Cerebellar nuclear complex (tissue), 1 donor: Measurements from ENCODE around the gene PAX7.
"Not testable (repeated sequence)": the region's sequence is repeated elsewhere in the genome, so short reads cannot be mapped to it uniquely, and the experiment has no call there.

Experiments
- DNase-seq, 2 experiments: peaks; one replicate each; lab custom pipeline; 2025; lab: John Stamatoyannopoulos, UW

The PAX7 gene

DNA sequence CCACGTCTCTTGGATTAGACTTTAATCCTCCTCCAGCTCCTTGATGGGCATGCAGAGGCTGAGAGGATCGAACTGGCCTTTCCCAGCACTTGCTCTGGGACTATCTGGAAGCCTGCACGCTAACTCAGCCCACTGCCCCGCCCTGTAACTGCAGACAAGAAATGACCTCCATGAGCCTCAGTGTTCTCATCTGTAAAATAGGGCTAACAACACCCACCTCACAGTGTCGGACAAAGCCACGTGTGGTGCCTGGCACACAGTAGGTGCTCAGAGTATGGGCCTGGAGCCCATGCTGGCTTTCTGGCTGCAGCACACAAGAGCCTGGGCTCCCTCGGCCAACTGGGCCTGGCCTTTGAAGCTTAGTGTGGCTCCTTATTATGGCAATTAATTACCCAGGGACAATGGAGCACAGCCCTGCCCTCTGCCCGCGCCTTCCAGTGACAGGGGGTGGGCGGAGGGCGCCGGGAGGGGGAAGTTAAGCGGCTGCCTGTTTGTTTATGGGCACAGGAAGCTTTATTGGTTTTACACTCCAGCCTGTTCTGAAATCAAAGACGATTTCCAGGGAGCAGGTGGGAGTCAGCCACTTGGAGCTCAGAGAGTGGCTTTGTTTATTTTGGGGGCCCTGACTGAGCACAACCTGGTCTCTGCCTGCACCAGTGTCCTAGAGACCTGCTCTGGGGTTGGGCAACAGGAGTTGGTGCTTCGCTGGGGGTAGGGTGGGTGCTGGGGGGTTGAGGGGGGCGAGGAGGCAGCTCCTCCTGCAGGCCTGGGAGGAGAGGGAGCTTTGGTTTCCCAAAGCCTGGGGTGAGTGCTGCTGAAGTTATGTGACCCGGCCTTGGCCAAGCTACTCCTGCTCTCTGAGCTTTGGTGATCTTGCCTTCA, 31.0 kb downstream of the PAX7 start:
- DNase-seq, result no peak

GRCh38 chr1:18662286-18662639, 31.6 kb downstream of the PAX7 start:
- DNase-seq, result no peak

DNA sequence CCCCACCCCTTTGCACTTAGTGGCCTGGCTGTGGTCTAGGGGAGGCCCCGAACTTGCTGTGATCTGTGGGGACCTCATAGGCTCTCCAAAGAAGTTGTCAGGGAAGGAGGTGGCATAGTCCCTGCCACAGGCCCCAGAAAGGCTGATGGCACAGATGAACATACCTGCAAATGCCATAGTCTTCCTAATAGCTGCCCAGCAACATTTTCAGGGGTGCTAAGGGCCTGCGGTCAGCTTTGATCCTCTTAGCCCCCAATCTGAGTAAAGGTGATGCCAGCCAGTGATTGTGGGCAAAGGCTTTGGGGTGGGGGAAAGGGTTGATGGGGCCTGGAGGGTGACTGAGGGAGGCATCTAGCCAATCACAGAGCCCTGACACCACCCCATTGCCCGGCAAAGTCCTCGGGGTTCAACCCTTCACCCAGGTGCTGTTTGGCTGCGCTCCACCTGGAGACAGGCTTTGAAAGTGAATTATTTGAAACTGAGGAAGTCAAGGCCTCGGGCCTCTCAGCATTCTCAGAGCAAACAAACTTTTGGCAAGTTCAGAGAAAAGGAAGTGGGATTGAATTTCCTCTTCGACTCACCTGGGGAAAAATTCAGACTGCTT, 35.8 kb downstream of the PAX7 start:
- DNase-seq, result no peak

DNA sequence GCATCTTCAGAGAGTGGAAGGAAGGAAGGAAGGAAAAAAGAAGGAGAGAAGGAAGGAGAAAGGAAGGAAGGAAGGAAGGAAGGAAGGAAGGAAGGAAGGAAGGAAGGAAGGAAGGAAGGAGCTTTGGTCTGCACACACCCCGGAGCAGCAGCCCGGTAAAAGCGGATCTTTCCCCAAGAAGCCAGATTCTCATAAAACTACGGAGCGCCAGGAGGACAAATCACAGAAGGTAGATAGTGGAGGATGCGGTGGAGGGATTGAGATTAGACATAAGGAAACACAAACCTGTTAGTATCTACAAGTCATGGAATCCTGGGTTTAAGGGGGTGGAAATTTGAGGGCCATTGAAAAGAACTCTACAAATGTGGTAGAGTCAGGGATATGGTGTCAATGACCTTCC, 36.7 kb downstream of the PAX7 start:
- DNase-seq, result no peak

DNA sequence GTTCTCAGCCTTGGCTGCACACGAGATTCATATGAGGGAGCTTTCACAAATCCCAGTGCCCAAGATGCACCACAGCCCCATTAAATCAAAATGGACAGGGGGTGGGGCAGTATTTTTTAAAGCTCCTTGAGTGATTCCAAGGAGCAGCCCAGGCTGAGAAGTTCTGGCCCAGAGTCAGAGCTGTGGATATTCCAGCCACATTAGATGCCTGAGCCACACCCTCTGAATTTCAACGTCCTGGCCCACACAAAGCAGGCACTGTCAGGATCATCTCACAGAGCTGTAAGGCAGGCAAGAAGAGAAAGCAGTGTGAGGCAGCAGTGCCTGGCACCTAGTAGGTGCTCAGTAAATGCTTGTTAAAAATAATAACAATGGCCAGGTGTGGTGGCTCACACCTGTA, 37.4 kb downstream of the PAX7 start:
- no peak for DNase-seq

DNA sequence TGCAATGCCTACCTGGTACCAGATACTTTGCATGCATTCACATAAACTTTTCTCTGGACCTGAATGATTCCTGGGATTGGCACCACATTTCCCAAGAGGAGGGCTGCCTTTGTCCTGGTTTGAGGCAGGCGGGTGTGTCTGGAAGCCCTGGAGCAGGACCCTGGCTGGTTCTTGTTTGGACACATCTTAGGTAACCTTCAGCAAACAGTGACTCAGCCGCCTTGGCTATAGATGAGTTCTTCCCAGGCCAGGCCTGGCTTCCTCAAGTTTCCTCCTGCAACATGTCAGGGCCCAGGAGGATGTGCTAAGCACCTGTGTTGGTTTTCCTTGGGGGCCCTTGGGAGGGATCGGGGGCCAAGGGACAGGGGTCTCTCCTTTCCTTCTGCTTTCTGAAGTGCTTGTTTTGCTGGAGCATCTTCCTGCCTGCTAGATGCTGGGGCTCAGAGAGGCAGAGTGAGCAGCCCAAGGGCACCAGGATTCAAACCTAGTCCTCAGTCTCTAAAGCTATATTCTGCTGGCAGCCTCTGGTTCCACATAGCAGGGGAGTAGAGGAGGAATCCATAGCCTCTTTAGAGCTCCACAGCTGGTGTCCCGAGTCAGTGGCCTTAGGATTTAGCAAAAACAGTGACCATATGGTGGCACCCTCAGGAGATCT, 38.2 kb downstream of the PAX7 start:
- DNase-seq, result no peak

- no peak for DNase-seq
Measured at GRCh38 chr1:18670121-18670867, 39.6 kb downstream of the PAX7 start.

GRCh38 chr1:18670868-18671225, 40.2 kb downstream of the PAX7 start:
- no peak for DNase-seq

DNA sequence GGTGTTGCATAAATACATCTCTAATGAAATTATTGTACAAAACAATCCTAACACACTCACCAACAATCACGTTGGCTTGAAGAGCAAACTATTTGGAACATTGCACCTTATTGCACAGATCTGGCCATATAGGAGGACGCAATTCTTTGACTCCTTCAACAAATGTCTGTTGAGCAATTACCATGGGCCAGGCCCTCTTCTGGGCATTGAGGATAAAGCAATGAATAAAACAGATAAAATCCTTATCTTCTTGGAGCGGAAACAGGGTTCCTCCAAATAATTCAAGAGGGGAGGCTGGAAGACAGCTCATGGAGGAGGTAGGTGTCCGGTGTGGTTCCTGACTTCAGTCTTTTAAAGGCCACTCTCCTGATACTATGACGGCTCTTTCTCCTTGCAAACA, 43.3 kb downstream of the PAX7 start:
- DNase-seq, result no peak

DNA sequence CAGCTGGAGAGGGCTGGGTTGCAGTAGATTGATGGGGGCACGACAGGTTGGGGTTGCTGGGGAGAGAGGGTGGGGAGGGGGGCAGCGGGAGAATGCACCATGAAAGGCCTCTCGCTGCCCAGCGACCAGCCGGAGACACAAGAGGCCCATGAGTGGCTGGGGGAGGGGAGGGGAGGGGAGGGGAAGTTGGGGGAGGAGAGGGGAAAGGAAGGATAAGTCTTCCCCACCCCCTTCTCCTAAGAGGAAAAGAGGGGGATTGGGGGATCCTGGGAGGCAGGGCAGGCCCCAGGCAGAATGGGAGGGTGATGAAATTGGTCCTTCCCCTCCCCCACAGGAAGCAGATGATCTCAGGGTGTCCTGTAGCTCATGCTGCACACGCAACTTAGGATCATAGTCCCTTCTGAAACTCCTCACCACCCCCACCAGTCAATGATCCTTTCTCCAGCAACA, 45.7 kb downstream of the PAX7 start:
- no peak for DNase-seq

DNA sequence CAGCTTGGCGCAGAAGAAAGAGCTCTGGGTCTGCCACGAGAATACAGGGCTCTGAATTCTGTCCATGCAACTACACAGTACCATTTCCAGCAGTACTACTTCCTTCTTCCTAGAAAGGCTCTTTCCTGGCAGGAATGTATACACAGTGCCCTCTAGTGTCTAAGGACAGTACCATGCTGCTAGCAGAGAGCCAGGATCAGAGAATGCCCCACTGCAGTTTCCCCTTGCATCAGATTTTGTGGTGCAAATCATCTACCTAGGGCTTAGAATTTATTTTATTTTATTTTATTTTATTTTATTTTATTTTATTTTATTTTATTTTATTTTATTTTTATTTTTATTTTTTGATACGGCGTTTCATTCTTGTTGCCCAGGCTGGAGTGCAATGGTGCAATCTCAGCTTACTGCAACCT, 50.8 kb downstream of the PAX7 start:
- DNase-seq, result no peak

DNA sequence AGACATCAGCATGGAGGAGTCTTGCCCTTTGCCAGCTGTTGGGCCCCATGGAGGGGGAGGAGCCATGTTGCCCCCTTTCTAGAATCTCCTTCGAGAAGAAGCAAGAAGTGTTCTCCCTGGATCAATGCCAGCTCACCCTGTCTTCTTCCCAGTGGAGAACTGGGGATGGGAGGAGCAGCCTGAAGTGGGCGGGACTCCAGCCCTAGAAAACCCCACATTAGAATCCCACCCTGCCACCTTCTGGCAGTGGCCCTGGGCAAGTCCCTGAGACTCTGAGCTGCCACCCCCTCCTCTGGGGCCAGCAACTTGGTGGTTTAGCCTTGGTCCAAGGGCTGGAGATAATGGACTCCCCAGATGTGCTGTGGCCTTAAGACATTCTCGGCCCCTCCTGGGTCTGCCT, 51.7 kb downstream of the PAX7 start:
- no peak for DNase-seq

DNA sequence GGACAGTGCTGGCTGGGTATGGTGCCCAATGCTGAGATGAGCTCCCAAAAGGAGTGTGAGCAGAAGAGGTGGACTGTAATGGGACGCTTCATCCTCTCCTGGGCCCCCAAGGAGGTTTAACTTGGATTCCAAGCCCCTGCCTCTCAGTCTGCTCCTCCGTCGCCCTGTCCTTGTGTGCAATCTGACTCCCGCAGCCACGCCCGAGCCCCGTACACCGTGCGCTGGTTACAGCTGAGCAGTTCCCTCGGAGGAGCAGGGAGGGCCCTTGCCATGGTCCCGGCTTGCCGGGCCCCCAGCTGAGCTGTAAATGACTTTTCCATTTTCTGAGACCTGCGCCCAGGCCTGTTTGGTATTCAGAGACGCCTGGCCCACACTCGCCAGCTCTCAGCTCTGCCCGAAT, 53.7 kb downstream of the PAX7 start:
- DNase-seq, result no peak

DNA sequence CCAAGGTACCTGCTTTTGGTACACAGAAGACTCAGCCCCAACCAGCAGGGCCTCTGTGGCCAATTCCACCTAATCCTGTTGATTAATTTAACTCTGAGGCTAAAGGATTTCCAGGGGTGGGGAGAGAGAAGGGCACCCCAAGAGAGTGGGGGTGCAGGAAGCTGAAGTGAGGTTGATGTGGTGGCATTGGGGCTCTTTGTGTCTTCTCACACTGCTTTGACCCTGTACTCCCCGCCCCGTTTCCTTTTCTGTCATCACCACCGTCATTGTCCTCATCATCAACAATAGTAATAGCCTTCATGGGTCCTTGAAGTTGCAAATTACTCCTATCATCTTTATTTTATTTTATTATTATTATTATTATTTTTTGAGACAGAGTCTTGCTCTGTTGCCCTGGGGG, 55.9 kb downstream of the PAX7 start:
- no peak for DNase-seq

GRCh38 chr1:18687273-18687672, 56.6 kb downstream of the PAX7 start:
- no peak for DNase-seq

- no peak for DNase-seq
Measured at GRCh38 chr1:18691648-18692047, 61.0 kb downstream of the PAX7 start.

- DNase-seq, result no peak
Measured at GRCh38 chr1:18693256-18694098, 62.8 kb downstream of the PAX7 start.

GRCh38 chr1:18694289-18694688, 63.6 kb downstream of the PAX7 start:
- not testable (repeated sequence) for DNase-seq

- no peak for DNase-seq
Measured at GRCh38 chr1:18697541-18697940, 66.9 kb downstream of the PAX7 start.

GRCh38 chr1:18700530-18700929, 69.9 kb downstream of the PAX7 start:
- DNase-seq, result no peak

DNA sequence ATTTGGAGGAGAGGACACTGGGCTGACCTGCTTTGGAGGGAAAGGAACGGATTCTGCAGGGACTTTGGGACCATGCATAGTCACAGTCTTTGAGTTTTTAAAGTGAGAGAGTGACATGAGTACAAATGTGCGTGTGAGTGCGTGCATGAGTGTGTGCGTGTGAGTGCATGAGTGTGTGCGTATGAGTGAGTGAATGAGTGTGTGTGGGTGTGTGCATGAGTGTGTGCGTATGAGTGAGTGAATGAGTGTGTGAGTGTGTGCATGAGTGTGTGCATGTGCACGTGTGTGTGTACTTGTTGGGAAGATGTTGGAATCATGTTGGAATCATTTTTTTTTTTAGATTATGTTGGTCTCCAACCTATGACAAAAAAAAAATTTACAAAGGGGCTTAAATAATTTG, 70.5 kb downstream of the PAX7 start:
- DNase-seq, result no peak
